Vagina (tissue), 2 donors: ENCODE results near the gene RCAN3. TPM values are rescaled to one million over a fixed set of nuclear protein-coding genes. Genes with fewer than 3 reads are reported as not detected.

Experiments used
- DNase-seq, 2 donors: peaks; one replicate each; pipeline ENCODE4 v3.0.0-alpha.2; 2017; ENCODE audit errors: extremely low spot score in 2 of 2
- H3K27ac ChIP-seq: fragments of 200-600 bp; sonication (generic); one replicate; pipeline ENCODE4 v1.5.1; 2019
- H3K27me3 ChIP-seq: fragments of 200-600 bp; sonication (generic); one replicate; pipeline ENCODE4 v1.5.1; 2019
- H3K36me3 ChIP-seq, 2 donors: fragments of 200-600 bp; sonication (generic); one replicate each; pipeline ENCODE4 v1.5.1; 2017 to 2019
- H3K4me1 ChIP-seq: fragments of 200-600 bp; sonication (generic); one replicate; pipeline ENCODE4 v1.5.1; 2019
- H3K4me3 ChIP-seq, 2 donors: fragments of 200-600 bp; sonication (generic); 1 replicate in 1 of 2; 2 replicates in 1 of 2; pipeline ENCODE4 v1.5.1; 2016 to 2019
- H3K9me3 ChIP-seq: fragments of 200-600 bp; sonication (generic); one replicate; pipeline ENCODE4 v1.5.1; 2019
- POLR2A ChIP-seq, 2 donors: fragments of 450-650 bp; IDR thresholded peaks; one replicate each; pipeline ENCODE4 v1.6.1; 2017; ENCODE audit warnings: antibody characterized with exemption in 2 of 2, mild to moderate bottlenecking in 2 of 2, moderate library complexity in 2 of 2
- POLR2AphosphoS5 ChIP-seq, 2 donors: sonication (generic); formaldehyde crosslinking; IDR thresholded peaks; one replicate each; pipeline ENCODE4 v1.9.0; 2017; ENCODE audit warnings: antibody characterized with exemption in 2 of 2, mild to moderate bottlenecking in 2 of 2, low read depth in 1 of 2; ENCODE audit not compliant: insufficient read depth in 1 of 2
- intact Hi-C: fragments of 100-400 bp; cut with DNase I; formaldehyde crosslinking; loops from one replicate; pipeline ENCODE4 v1.15.1; 2023
- total RNA-seq: library from RNA; depleted of rRNA; stranded (reverse); fragments of >200 nt; gene quantifications from one replicate; pipeline ENCODE4 v1.2.3, GENCODE V29; 2016
- TF ChIP-seq, protein P1 (sequence below), 3 experiments: fragments of 450-650 bp in 2 of 3; fragments of 200-600 bp in 1 of 3; sonication (generic) in 1 of 3; IDR thresholded peaks; one replicate each; pipeline ENCODE4 v1.5.1; 2017 to 2019; ENCODE audit warnings: antibody characterized with exemption in 3 of 3, mild to moderate bottlenecking in 2 of 3, moderate library complexity in 2 of 3

Gene RCAN3
- total RNA-seq, 1 donor from 2014 or later = 11.3 TPM

DNA sequence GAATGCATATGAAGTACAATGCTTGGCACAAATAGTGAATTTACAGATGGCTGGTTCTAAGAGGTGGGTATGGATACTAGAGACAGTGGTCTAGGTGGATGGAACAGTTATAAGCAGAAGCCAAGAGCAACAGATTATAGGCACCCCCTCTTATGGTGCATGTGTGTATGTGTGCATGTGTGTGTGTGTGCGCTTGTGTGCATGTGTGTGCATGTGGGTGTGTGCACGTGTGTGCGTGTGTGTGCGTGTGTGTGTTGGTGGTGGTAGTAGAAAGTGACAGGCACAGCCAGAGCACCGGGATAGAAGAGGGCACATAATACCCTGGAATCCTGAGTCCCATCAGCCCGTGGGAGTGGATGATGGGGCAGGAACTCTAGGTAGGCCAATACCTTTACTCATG, 54.6 kb downstream of the RCAN3 start:
- no peak for TF ChIP-seq POLR2AphosphoS5 (IDR thresholded peaks at IDR 0.05; ENCODE audit: insufficient read depth in 1 of 2, low read depth in 1 of 2)
- no peak for TF ChIP-seq POLR2A (IDR thresholded peaks at IDR 0.05)
- TF ChIP-seq, protein P1, sequence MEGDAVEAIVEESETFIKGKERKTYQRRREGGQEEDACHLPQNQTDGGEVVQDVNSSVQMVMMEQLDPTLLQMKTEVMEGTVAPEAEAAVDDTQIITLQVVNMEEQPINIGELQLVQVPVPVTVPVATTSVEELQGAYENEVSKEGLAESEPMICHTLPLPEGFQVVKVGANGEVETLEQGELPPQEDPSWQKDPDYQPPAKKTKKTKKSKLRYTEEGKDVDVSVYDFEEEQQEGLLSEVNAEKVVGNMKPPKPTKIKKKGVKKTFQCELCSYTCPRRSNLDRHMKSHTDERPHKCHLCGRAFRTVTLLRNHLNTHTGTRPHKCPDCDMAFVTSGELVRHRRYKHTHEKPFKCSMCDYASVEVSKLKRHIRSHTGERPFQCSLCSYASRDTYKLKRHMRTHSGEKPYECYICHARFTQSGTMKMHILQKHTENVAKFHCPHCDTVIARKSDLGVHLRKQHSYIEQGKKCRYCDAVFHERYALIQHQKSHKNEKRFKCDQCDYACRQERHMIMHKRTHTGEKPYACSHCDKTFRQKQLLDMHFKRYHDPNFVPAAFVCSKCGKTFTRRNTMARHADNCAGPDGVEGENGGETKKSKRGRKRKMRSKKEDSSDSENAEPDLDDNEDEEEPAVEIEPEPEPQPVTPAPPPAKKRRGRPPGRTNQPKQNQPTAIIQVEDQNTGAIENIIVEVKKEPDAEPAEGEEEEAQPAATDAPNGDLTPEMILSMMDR (IDR thresholded peaks at IDR 0.05) = no peak
- no peak overlapping the region for H3K27ac ChIP-seq
- no peak for DNase-seq
- peaks cover 9% of the 10 kb centered on the region for H3K4me1 ChIP-seq
- intact Hi-C loops = no loop called here
- H3K36me3 ChIP-seq = no peaks in the 10 kb centered on the region
- H3K27me3 ChIP-seq = no peaks in the 10 kb centered on the region
- no peaks in the 10 kb centered on the region for H3K9me3 ChIP-seq
- no peak overlapping the region for H3K4me3 ChIP-seq

DNA sequence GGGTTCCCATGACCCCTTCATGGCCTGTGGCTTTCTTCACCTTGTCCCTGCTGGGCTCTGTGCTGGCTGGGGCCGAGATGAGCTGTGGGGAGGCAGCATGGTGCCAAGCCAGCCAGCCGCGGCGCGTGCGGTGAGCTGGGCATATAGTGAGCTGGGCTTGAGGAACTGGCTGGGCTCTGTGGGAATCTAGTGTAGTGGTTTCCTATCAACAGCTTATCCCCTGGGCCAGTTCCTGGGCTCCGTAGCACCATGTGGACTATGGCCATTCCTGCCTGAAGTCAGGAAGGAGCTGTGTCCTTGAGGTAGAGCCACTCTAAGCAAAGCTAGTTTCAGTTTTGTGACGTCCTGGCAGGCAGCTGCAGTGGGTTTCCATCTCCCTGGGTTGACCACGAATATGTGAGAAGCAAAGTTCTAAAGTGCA, 55.1 kb downstream of the RCAN3 start:
- TF ChIP-seq POLR2A (IDR thresholded peaks at IDR 0.05) (no peak), POLR2AphosphoS5 (IDR thresholded peaks at IDR 0.05; ENCODE audit: insufficient read depth in 1 of 2, low read depth in 1 of 2) (no peak)
- TF ChIP-seq, protein P1 (IDR thresholded peaks at IDR 0.05) = no peak
- intact Hi-C loops = no loop called here
- no peaks in the 10 kb centered on the region for H3K27me3 ChIP-seq
- DNase-seq = no peak
- no peak overlapping the region for H3K27ac ChIP-seq
- H3K36me3 ChIP-seq = no peaks in the 10 kb centered on the region
- no peaks in the 10 kb centered on the region for H3K9me3 ChIP-seq
- H3K4me1 ChIP-seq = peaks cover 9% of the 10 kb centered on the region
- H3K4me3 ChIP-seq = no peak overlapping the region

DNA sequence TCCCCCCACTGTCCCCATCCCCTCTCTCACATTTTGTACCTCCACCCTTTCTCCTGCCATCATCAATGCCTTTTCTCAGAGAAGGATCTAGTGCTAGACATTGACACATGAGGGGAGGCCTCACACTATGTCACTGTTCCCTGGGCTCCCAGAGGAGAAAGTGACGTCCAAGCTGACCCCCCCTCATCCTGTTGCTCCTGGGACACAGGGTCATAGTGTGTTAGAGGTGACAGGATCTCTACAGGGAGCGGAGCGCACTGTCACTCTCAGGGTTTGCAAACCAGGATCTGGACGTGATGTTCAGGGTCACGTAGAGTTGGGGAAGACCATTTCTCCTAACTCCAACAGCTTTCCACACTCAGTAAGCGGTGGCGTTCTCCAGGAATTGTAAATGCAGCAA, 55.8 kb downstream of the RCAN3 start:
- no peaks in the 10 kb centered on the region for H3K27me3 ChIP-seq
- no peaks in the 10 kb centered on the region for H3K9me3 ChIP-seq
- peaks cover 9% of the 10 kb centered on the region for H3K4me1 ChIP-seq
- TF ChIP-seq, protein P1 (IDR thresholded peaks at IDR 0.05) = no peak
- no peak for TF ChIP-seq POLR2AphosphoS5 (IDR thresholded peaks at IDR 0.05; ENCODE audit: insufficient read depth in 1 of 2, low read depth in 1 of 2)
- no peak for TF ChIP-seq POLR2A (IDR thresholded peaks at IDR 0.05)
- H3K27ac ChIP-seq = no peak overlapping the region
- H3K36me3 ChIP-seq = no peaks in the 10 kb centered on the region
- intact Hi-C loops = no loop called here
- DNase-seq = no peak
- no peak overlapping the region for H3K4me3 ChIP-seq

DNA sequence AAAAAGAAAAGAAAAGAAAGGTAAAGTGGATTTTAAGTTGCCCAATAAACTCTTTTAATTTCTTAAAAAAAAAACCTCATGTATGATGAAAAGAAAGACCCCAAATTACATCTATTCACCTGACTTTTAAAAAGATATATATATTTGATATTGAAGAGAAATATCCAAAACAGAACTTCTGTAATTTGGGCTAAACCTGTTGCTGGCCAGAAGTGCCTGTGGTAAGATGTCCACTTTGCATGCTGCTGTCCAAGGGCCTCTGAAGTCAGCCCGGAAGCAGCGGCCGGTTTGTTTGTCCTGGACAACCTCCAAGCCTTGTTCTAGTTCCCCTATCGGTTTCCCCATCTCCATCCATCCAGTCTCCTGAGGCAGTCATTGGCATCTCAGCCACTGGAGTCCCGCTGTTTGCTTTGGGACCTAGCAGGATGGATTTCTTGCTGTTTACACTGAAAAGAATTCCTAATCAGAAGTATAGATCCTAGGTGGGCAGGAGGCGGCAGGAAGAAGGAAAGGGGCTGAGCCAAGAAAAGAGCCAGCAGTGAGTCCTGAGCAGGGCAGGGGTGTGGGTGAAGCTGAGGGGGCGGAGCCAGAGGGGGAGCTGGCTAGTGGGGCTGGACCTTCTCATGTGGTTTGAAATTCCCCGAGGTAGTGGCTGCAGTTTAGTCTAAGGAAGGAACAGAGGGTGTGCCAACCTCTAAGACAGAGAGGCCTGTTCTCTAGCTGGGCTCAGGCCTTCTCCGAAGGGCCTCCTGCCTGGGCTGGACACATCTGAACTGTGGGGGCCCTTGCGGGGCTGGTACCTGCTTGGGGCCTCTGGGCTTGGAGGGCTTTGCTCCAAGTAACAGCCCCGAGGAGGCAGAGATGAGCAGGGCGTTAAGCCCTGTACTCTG, 56.5 kb downstream of the RCAN3 start:
- intact Hi-C loops = no loop called here
- DNase-seq = no peak
- no peak overlapping the region for H3K27ac ChIP-seq
- peaks cover 9% of the 10 kb centered on the region for H3K4me1 ChIP-seq
- no peaks in the 10 kb centered on the region for H3K9me3 ChIP-seq
- H3K27me3 ChIP-seq = no peaks in the 10 kb centered on the region
- no peaks in the 10 kb centered on the region for H3K36me3 ChIP-seq
- no peak for TF ChIP-seq POLR2AphosphoS5 (IDR thresholded peaks at IDR 0.05; ENCODE audit: insufficient read depth in 1 of 2, low read depth in 1 of 2)
- no peak for TF ChIP-seq POLR2A (IDR thresholded peaks at IDR 0.05)
- TF ChIP-seq, protein P1 (IDR thresholded peaks at IDR 0.05) = no peak
- no peak overlapping the region for H3K4me3 ChIP-seq

DNA sequence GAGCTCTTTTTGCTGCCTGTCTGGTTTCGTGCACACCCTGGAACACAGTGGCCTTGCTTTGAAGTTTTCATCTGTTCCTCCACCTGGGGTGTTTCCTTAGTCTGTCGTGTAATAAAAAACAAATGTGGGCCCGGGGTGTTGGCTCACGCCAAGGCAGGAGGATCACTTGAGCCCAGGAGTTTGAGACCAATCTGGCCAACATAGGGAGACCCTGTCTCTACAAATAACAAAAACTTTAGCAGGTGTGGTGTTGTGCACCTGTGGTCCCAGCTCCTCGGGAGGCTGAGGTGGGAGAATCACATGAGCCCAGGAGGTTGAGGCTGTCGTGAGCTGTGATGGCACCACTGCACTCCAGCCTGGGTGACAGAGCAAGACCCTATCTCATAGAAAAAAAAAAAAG, 57.7 kb downstream of the RCAN3 start:
- Histone ChIP-seq H3K4me3 (no peak overlapping the region), H3K36me3 (no peaks in the 10 kb centered on the region), H3K27ac (no peak overlapping the region), H3K4me1 (peaks cover 9% of the 10 kb centered on the region), H3K27me3 (no peaks in the 10 kb centered on the region), H3K9me3 (no peaks in the 10 kb centered on the region)
- DNase-seq = no peak
- intact Hi-C loops = no loop called here
- TF ChIP-seq POLR2AphosphoS5 (IDR thresholded peaks at IDR 0.05; ENCODE audit: insufficient read depth in 1 of 2, low read depth in 1 of 2) (no peak), POLR2A (IDR thresholded peaks at IDR 0.05) (no peak)
- TF ChIP-seq, protein P1 (IDR thresholded peaks at IDR 0.05) = no peak
